CD4-positive, alpha-beta T cell treated with Interleukin-10 for 1 hour (primary cell): ENCODE measurements around the gene TMEM37.

ENCODE experiments used
- DNase-seq: peaks from one replicate; pipeline ENCODE4 v3.0.0-alpha.2; 2020

The TMEM37 gene

GRCh38 chr2:119419065-119419464 is 12.6 kb upstream of the TMEM37 start:
- no peak for DNase-seq

- no peak for DNase-seq
Observed at GRCh38 chr2:119419803-119420508, 11.7 kb upstream of the TMEM37 start.

- DNase-seq, result no peak
Observed at GRCh38 chr2:119421304-119421703, 10.3 kb upstream of the TMEM37 start.

GRCh38 chr2:119421741-119422140 is 9.9 kb upstream of the TMEM37 start:
- DNase-seq, result no peak

GRCh38 chr2:119422360-119423107 is 9.1 kb upstream of the TMEM37 start:
- DNase-seq, result no peak

GRCh38 chr2:119423108-119423444 is 8.6 kb upstream of the TMEM37 start:
- no peak for DNase-seq

GRCh38 chr2:119423811-119424210 is 7.8 kb upstream of the TMEM37 start:
- DNase-seq, result no peak

GRCh38 chr2:119424284-119425118 is 7.2 kb upstream of the TMEM37 start:
- DNase-seq, result no peak

GRCh38 chr2:119425119-119425405 is 6.6 kb upstream of the TMEM37 start:
- no peak for DNase-seq

GRCh38 chr2:119425620-119426395 is 5.8 kb upstream of the TMEM37 start:
- DNase-seq, result no peak

- DNase-seq, result no peak
Observed at GRCh38 chr2:119426396-119426675, 5.3 kb upstream of the TMEM37 start.

- DNase-seq, result no peak
Observed at GRCh38 chr2:119426801-119427395, 4.8 kb upstream of the TMEM37 start.

GRCh38 chr2:119427756-119428155 is 3.9 kb upstream of the TMEM37 start:
- no peak for DNase-seq

- DNase-seq, result no peak
Observed at GRCh38 chr2:119428488-119429224, 3.0 kb upstream of the TMEM37 start.

GRCh38 chr2:119429225-119429981 is 2.3 kb upstream of the TMEM37 start:
- no peak for DNase-seq

- no peak for DNase-seq
Observed at GRCh38 chr2:119430023-119430498, 1.6 kb upstream of the TMEM37 start.

GRCh38 chr2:119431976-119432850 is 559 bp downstream of the TMEM37 start:
- DNase-seq, result no peak

GRCh38 chr2:119432851-119433522 is 1.3 kb downstream of the TMEM37 start:
- DNase-seq, result no peak

- no peak for DNase-seq
Observed at GRCh38 chr2:119433636-119434327, 2.1 kb downstream of the TMEM37 start.
